Measurements from ENCODE around the gene ZNF205. TPM values are rescaled to one million over a fixed set of nuclear protein-coding genes. Genes with fewer than 3 reads are reported as not detected.

ZNF205 gene
- total and polyA plus RNA-seq, 2 of the 8 experiments (the other 6 are each of a cell fraction or from before 2014, with no cell fraction given), result 19.1 to 19.9 TPM

- peak; percentile 66; the same call in 1 of the 2 replicates for TF ChIP-seq TEAD4 (IDR thresholded peaks at IDR 0.05; ENCODE audit: low read depth, low read length)
- TF ChIP-seq SP2 (IDR thresholded peaks at IDR 0.05; ENCODE audit: low read length), result no peak
- TF ChIP-seq CBX8 (IDR thresholded peaks at IDR 0.05; ENCODE audit: borderline replicate concordance, low read depth, low read length), result no peak
- TF ChIP-seq SUZ12 (IDR thresholded peaks at IDR 0.05; ENCODE audit: low read length), result no peak
- peak; percentile 74 for TF ChIP-seq TAF7 (optimal IDR thresholded peaks at IDR 0.05; ENCODE audit: borderline replicate concordance, low read depth, low read length)
- no peak for TF ChIP-seq POLR2AphosphoS5 (IDR thresholded peaks at IDR 0.05; ENCODE audit: low read depth, low read length)
- TF ChIP-seq BRCA1 (IDR thresholded peaks at IDR 0.05; ENCODE audit: low read depth, low read length), result no peak
Observed at GRCh38 chr16:3152277-3152990, 40.0 kb downstream of the ZNF205 start (continued).

All from H1 (cell line).